Fibroblast of the aortic adventitia (primary cell): ENCODE measurements around the gene RNF26. TPM values are rescaled to one million over a fixed set of nuclear protein-coding genes. Genes with fewer than 3 reads are reported as not detected.

Experiments
- DNase-seq: peaks from one replicate; pipeline ENCODE4 v3.0.0-alpha.2; 2010; ENCODE audit warnings: low read depth
- H3K4me3 ChIP-seq: 2 replicates; pipeline ENCODE4 v1.5.1; 2011; ENCODE audit warnings: low read depth, mild to moderate bottlenecking, control low read depth, low read length, moderate library complexity
- CTCF ChIP-seq: IDR thresholded peaks from 2 replicates; pipeline ENCODE4 v1.5.1; 2011; ENCODE audit warnings: mild to moderate bottlenecking, low read length, control low read depth, inconsistent platforms; ENCODE audit not compliant: insufficient read depth
- total RNA-seq: library from RNA; depleted of rRNA; stranded (reverse); fragments of >200 nt; gene quantifications from 2 replicates; pipeline ENCODE4 v1.2.3, GENCODE V29; 2012; ENCODE audit warnings: low replicate concordance

RNF26 gene
- total RNA-seq, 1 donor = 7.1 TPM

GRCh38 chr11:119372260-119373058, 38.1 kb downstream of the RNF26 start:
- no peak for DNase-seq
- TF ChIP-seq CTCF = no peak
- no peak overlapping the region for H3K4me3 ChIP-seq

- TF ChIP-seq CTCF = no peak
- no peak overlapping the region for H3K4me3 ChIP-seq
- DNase-seq = no peak
Observed at GRCh38 chr11:119373059-119373920, 39.0 kb downstream of the RNF26 start.

- H3K4me3 ChIP-seq = no peak overlapping the region
- DNase-seq = peak; percentile 80
- TF ChIP-seq CTCF = peak; percentile 95
Observed at GRCh38 chr11:119373921-119374631, 39.7 kb downstream of the RNF26 start.

GRCh38 chr11:119374632-119375336, 40.5 kb downstream of the RNF26 start:
- TF ChIP-seq CTCF = no peak
- no peak overlapping the region for H3K4me3 ChIP-seq
- DNase-seq = no peak

- peak; percentile 83 for DNase-seq
- TF ChIP-seq CTCF = no peak
- no peak overlapping the region for H3K4me3 ChIP-seq
Observed at GRCh38 chr11:119375337-119376196, 41.2 kb downstream of the RNF26 start.
